ENCODE measurements around the gene SYDE1.

DNA sequence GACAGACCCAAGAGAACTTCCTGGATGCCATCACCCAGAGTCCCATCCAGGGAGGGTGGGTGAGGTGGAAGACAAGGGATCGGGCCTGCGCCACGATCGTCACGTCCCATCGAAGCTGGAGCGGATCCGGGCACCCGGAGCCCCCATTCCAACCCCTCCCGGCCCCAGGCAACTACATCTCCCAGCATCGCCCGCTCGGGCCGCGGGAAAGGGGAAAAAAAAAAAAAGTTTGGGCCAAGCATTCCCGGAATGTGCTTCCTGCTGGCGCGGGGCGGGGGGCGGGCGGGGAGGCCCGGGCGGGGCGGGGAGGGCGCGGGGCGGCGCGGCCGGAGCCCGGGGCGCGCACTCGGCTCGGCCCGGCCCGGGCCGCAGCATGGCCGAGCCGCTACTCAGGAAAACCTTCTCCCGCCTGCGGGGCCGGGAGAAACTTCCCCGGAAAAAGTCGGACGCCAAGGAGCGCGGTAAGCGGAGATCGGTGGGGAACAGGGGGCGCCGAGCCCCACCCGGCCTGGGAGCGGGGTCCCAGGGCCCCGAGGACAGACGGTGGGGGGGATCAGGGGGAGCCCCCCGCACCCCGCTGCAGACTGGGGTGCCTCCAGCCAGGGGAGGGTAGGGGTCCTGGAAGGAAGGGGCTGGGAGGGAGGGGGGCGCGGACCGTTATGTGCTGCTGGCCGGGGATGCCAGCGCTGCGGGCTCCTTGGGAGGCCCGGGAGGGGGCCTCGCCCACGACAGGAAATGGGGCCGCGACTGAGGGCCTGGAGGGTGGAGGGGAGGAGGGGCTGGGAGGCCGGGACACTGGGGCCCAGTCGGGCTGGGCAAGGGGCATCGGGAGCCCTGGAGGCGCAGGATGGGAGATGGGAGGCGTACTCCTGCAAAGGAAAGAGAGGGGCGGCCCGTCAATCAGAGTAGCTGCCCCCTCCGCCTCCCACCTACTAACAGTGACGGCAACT is at the start of gene SYDE1:
- TF ChIP-seq CTCF (IDR thresholded peaks at IDR 0.05) (no peak), POLR2A (IDR thresholded peaks at IDR 0.05) (peak; percentile 48)
